Heart left ventricle (tissue), 16 donors: ENCODE measurements around the gene FAM83C. TPM values are rescaled to one million over a fixed set of nuclear protein-coding genes. Genes with fewer than 3 reads are reported as not detected.

Experiments used
- ATAC-seq, 4 donors: fragments of 200-7000 bp; cut with Tn5 transposase; one replicate each; pipeline ENCODE4 v1.9.1; 2020 to 2022; ENCODE audit warnings: moderate library complexity in 4 of 4, mild to moderate bottlenecking in 3 of 4, moderate number of reproducible peaks in 1 of 4
- DNase-seq, 5 donors: peaks; one replicate each; pipeline ENCODE4 v3.0.0-alpha.2; 2020
- H3K27ac ChIP-seq, 12 donors: fragments of 200-600 bp; sonication (generic) in 4 of 12; one replicate each; pipeline versions ENCODE4 v1.5.0 to v1.8.0; 2016 to 2022; ENCODE audit warnings: mild to moderate bottlenecking in 2 of 12
- H3K27me3 ChIP-seq, 9 donors: fragments of 200-600 bp; sonication (generic) in 2 of 9; one replicate each; pipeline versions ENCODE4 v1.5.1 to v1.8.0; 2016 to 2022; ENCODE audit warnings: mild to moderate bottlenecking in 3 of 9
- H3K36me3 ChIP-seq, 9 donors: fragments of 200-600 bp; sonication (generic) in 2 of 9; one replicate each; pipeline versions ENCODE4 v1.5.0 to v1.8.0; 2018 to 2022; ENCODE audit warnings: mild to moderate bottlenecking in 2 of 9
- H3K4me1 ChIP-seq, 12 donors: fragments of 200-600 bp; sonication (generic) in 4 of 12; one replicate each; pipeline versions ENCODE4 v1.5.0 to v1.8.0; 2016 to 2022; ENCODE audit warnings: mild to moderate bottlenecking in 3 of 12
- H3K4me3 ChIP-seq, 12 donors: fragments of 200-600 bp; sonication (generic) in 4 of 12; one replicate each; pipeline versions ENCODE4 v1.5.0 to v1.8.0; 2017 to 2022; ENCODE audit warnings: mild to moderate bottlenecking in 9 of 12, moderate library complexity in 4 of 12
- H3K9me3 ChIP-seq, 12 donors: fragments of 200-600 bp; sonication (generic) in 4 of 12; one replicate each; pipeline versions ENCODE4 v1.5.0 to v1.8.0; 2016 to 2022; ENCODE audit warnings: mild to moderate bottlenecking in 1 of 12
- CTCF ChIP-seq, 12 donors: fragments of 200-600 bp; sonication (generic) in 4 of 12; IDR thresholded peaks; one replicate each; pipeline versions ENCODE4 v1.5.0 to v1.8.0; 2018 to 2022; ENCODE audit warnings: antibody characterized with exemption in 12 of 12, mild to moderate bottlenecking in 5 of 12
- POLR2A ChIP-seq, 2 donors: fragments of 450-650 bp; IDR thresholded peaks; one replicate each; pipeline ENCODE4 v1.6.1; 2017; ENCODE audit warnings: antibody characterized with exemption in 2 of 2, mild to moderate bottlenecking in 2 of 2, moderate library complexity in 2 of 2
- WGBS, 4 donors: extraction: QIAGEN DNeasy Blood & Tissue Kit in 2 of 4; methylation state at CpG; one replicate each; pipeline versions ENCODE4 v1.1.5 to v1.1.7; 2013 to 2018; 5-methylcytosine and 5-hydroxymethylcytosine counted together
- intact Hi-C, 10 donors: fragments of 100-400 bp; cut with DNase I; formaldehyde crosslinking; loops; one replicate each; pipeline versions ENCODE4 v1.11.1 to v1.14.2; 2022
- polyA plus RNA-seq, 2 donors: library from polyadenylated mRNA; stranded (reverse); fragments of 200-250 nt; gene quantifications; one replicate each; pipeline ENCODE4 v1.2.3, GENCODE V29; 2013
- total RNA-seq, 9 donors: library from RNA; depleted of rRNA in 2 of 9; stranded (reverse); fragments of >200 nt in 2 of 9; fragmentation: NEBNext Ultra II Directional in 3 of 9; extraction: Animal tissue kit (Norgen Biotek cat#: 25700) in 3 of 9; gene quantifications; one replicate each; pipeline versions ENCODE4 v1.1.0 to v1.2.4, GENCODE V29; 2016 to 2023
- donor health status: ischemic (EF 13 %, LVEDD 7.1; RV severe dilation, severe dysfunction).
- donor health status: healthy with polysubstance abuse.
- donor health status: DM: no; HTN: yes; CAD: no.
- donor health status: DM: no; HTN: no; CAD: no.
- donor health status: ischemic (EF 25% LVEDD 6.9; RV normal size, moderate dysfunction).
- donor health status: ischemic (EF 25% LVEDD 5.7; RV mildly dilated, moderate dysfunction).
- donor health status: healthy.
- donor health status: DM: yes; HTN: yes; CAD: no.
- donor health status: ischemic (EF 35%, LVEDD 5.7; RV mildly dilated, moderate dysfunction).
- donor health status: nonischemic (EF 11% LVEDD 7.7; RV severe dilation, severe dysfunction).
- donor health status: DM: yes; HTN: yes; CAD: no.
- donor health status: PGD.
- donor health status: ischemic (EF 29% LVEDD 5.4; RV normal size, mild dysfunction).
- donor health status: nonischemic (EF 23%, LVEDD 6.1; RV moderate dilation, normal function).

The FAM83C gene
- total and polyA plus RNA-seq, 11 donors = not detected

- Histone ChIP-seq H3K4me3 (peak within 1 kb of the TSS; percentile 63 to 99 (median 86)), H3K4me1 (peaks cover 5 to 24% (median 13%) of the 10 kb centered on the region in 12 donors), H3K36me3 (peaks cover 0 to 35% (median 16%) of the 10 kb centered on the region in 9 donors), H3K27me3 (no peaks in the 10 kb centered on the region), H3K27ac (peak within 1 kb of the TSS; percentile 24 to 86 (median 74)), H3K9me3 (no peaks in the 10 kb centered on the region)
- WGBS, 4 donors = 1% methylated on average over 35 to 61 of the region's 61 CpGs
- ATAC-seq = peak; percentile 85 to 93 (median 92)
- TF ChIP-seq CTCF (IDR thresholded peaks at IDR 0.05) (no peak), POLR2A (IDR thresholded peaks at IDR 0.05) (peak in 1 of 2 donors; percentile 44)
- intact Hi-C loops = no loop called here
- peak; percentile 79 to 90 (median 86) for DNase-seq
Measured at GRCh38 chr20:35284267-35284991, 7.8 kb downstream of the FAM83C start, which contains the start of gene EIF6. EIF6 (minus strand) TSS chr20:35284772; CDS start chr20:35284487, 285 bp downstream.

- no peak for TF ChIP-seq CTCF (IDR thresholded peaks at IDR 0.05)
- TF ChIP-seq POLR2A (IDR thresholded peaks at IDR 0.05) = no peak
- ATAC-seq (no peak), DNase-seq (no peak)
- intact Hi-C loops = no loop called here
- no peaks in the 10 kb centered on the region for H3K27me3 ChIP-seq
- peak overlapping the region; percentile 63 to 99 (median 86) for H3K4me3 ChIP-seq
- peak overlapping the region in 11 of 12 donors; percentile 47 to 86 (median 76) for H3K27ac ChIP-seq
- peaks cover 0 to 43% (median 24%) of the 10 kb centered on the region in 9 donors for H3K36me3 ChIP-seq
- no peaks in the 10 kb centered on the region for H3K9me3 ChIP-seq
- H3K4me1 ChIP-seq = peaks cover 6 to 24% (median 13%) of the 10 kb centered on the region in 12 donors
- WGBS, 4 donors = 21 to 25% (median 25%) methylated on average over 23 to 24 of the region's 24 CpGs
Measured at GRCh38 chr20:35283441-35284266, 8.6 kb downstream of the FAM83C start.

GRCh38 chr20:35281506-35282101 lies 10.6 kb downstream of the FAM83C start:
- TF ChIP-seq CTCF (IDR thresholded peaks at IDR 0.05) (no peak), POLR2A (IDR thresholded peaks at IDR 0.05) (no peak)
- no peaks in the 10 kb centered on the region for H3K9me3 ChIP-seq
- H3K4me3 ChIP-seq = no peak overlapping the region
- intact Hi-C loops = no loop called here
- WGBS, 4 donors = 95 to 99% (median 96%) methylated on average over 10 of the region's 10 CpGs
- no peak overlapping the region for H3K27ac ChIP-seq
- DNase-seq = peak in 1 of 5 donors; percentile 2
- ATAC-seq = no peak
- H3K27me3 ChIP-seq = no peaks in the 10 kb centered on the region
- H3K4me1 ChIP-seq = peaks cover 8 to 38% (median 23%) of the 10 kb centered on the region in 12 donors
- H3K36me3 ChIP-seq = peaks cover 0 to 49% (median 26%) of the 10 kb centered on the region in 9 donors
